Epidermal melanocyte (primary cell): ENCODE results near the gene PIM2.
"Not testable (repeated sequence)": the region's sequence is repeated elsewhere in the genome, so short reads cannot be mapped to it uniquely, and the experiment has no call there.

Source experiments
- DNase-seq: peaks from one replicate; pipeline ENCODE4 v3.0.0; 2011; ENCODE audit warnings: low spot score; ENCODE audit not compliant: insufficient read length

Gene PIM2

GRCh38 chrX:48908600-48908999 lies 10.2 kb downstream of the PIM2 start:
- no peak for DNase-seq

- DNase-seq: no peak
Measured at GRCh38 chrX:48905090-48905790, 13.6 kb downstream of the PIM2 start.

GRCh38 chrX:48904626-48905025 lies 14.2 kb downstream of the PIM2 start:
- DNase-seq: no peak

- no peak for DNase-seq
Measured at GRCh38 chrX:48904180-48904579, 14.6 kb downstream of the PIM2 start.

- DNase-seq: no peak
Measured at GRCh38 chrX:48903290-48903689, 15.5 kb downstream of the PIM2 start.

GRCh38 chrX:48902776-48903175 lies 16.0 kb downstream of the PIM2 start:
- no peak for DNase-seq

- no peak for DNase-seq
Measured at GRCh38 chrX:48902135-48902534, 16.7 kb downstream of the PIM2 start.

GRCh38 chrX:48901069-48901468 lies 17.8 kb downstream of the PIM2 start:
- no peak for DNase-seq

GRCh38 chrX:48899078-48899410 lies 19.8 kb downstream of the PIM2 start:
- DNase-seq: no peak

GRCh38 chrX:48897625-48898306 lies 21.1 kb downstream of the PIM2 start, which contains the start of the genes PQBP1 and TIMM17B:
Gene PQBP1, plus strand, starts transcription at chrX:48897930. Its CDS starts 580 bp downstream, at chrX:48898510.
Gene TIMM17B, minus strand, starts transcription at chrX:48897768. Its CDS starts 19 bp downstream, at chrX:48897749.
- peak; percentile 81 for DNase-seq

GRCh38 chrX:48897157-48897624 lies 21.6 kb downstream of the PIM2 start:
- peak; percentile 45 for DNase-seq

- DNase-seq: no peak
Measured at GRCh38 chrX:48896611-48897011, 22.2 kb downstream of the PIM2 start.

- DNase-seq: no peak
Measured at GRCh38 chrX:48894891-48895290, 23.9 kb downstream of the PIM2 start.

GRCh38 chrX:48893556-48894348 lies 25.1 kb downstream of the PIM2 start:
- DNase-seq: no peak

- no peak for DNase-seq
Measured at GRCh38 chrX:48892896-48893295, 25.9 kb downstream of the PIM2 start.

GRCh38 chrX:48891402-48892288 lies 27.2 kb downstream of the PIM2 start:
- peak; percentile 37 for DNase-seq

- DNase-seq: no peak
Measured at GRCh38 chrX:48890934-48891401, 27.9 kb downstream of the PIM2 start.

- no peak for DNase-seq
Measured at GRCh38 chrX:48890296-48890925, 28.4 kb downstream of the PIM2 start.

- DNase-seq: not testable (repeated sequence)
Measured at GRCh38 chrX:48886586-48886985, 32.2 kb downstream of the PIM2 start.

- DNase-seq: no peak
Measured at GRCh38 chrX:48883729-48884128, 35.1 kb downstream of the PIM2 start.
